GM20431 (cell line): ENCODE measurements around the gene PPM1D.
"Not testable (repeated sequence)": the region's sequence is repeated elsewhere in the genome, so short reads cannot be mapped to it uniquely, and the experiment has no call there.

ENCODE experiments used
- in situ Hi-C: fragments of 300-500 bp; cut with MseI, MboI; formaldehyde crosslinking; loops from one replicate; pipeline ENCODE4 v1.15.0; 2020; ENCODE audit warnings: low sequenced_read_pairs; ENCODE audit not compliant: unreplicated experiment

Gene PPM1D

DNA sequence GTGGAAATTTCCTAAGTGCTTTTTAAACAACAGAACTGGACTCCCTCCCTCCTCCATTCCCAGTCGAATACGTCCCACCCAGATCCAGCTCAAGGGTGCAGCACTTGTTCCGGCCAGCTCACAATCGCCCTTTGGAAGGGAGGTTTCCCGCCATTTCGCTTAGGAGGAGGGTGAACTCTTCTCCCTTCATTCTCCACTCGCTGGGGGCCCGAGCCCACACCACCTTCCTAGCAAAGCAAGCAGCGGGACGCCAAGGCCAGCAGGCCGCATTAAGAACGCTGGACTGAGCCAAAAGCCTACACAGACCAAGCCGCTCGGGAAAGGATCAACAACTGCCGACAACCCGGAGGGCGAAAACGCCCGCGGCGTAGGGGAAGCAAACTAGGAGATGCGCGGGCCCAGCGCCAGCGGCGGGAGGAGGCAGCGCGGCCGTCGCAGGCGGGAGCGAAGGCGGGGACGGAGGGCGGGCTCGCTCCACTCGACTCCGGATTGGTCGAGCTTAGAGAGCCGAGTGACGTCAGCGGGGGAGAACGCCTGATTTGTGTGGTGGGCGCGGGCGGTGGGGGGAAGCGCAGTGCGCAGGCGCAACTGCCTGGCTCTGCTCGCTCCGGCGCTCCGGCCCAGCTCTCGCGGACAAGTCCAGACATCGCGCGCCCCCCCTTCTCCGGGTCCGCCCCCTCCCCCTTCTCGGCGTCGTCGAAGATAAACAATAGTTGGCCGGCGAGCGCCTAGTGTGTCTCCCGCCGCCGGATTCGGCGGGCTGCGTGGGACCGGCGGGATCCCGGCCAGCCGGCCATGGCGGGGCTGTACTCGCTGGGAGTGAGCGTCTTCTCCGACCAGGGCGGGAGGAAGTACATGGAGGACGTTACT, at the start of gene PPM1D:
PPM1D (plus strand) TSS at position 574 of the 870 bp plus-strand sequence; CDS start at position 796, 222 bp downstream.
- in situ Hi-C loops, result no loop called here

DNA sequence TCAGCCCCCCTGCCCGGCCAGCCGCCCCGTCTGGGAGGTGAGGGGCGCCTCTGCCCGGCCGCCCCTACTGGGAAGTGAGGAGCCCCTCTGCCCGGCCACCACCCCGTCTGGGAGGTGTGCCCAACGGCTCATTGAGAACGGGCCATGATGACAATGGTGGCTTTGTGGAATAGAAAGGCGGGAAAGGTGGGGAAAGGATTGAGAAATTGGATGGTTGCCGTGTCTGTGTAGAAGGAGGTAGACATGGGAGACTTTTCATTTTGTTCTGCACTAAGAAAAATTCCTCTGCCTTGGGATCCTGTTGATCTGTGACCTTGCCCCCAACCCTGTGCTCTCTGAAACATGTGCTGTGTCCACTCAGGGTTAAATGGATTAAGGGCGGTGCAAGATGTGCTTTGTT, 47.7 kb upstream of the PPM1D start:
- in situ Hi-C loops, result not testable (repeated sequence)

DNA sequence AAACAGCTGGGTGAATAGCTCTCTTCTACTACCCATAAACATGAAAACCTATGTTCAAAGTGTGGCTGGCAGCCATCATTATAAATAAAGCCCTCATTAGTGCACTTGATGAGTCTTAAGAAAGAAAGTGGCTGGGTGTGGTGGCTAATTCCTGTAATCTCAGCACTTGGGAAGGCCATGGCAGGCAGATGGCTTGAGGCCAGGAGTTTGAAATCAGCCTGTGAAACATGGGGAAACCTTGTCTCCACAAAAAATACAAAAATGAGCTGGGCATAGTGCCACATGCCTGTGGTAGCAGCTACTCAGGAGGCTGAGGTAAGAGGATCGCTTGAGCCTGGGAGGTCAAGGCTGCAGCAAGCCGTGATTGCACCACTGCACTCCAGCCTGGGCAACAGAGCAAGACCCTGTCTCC, 45.6 kb upstream of the PPM1D start:
- in situ Hi-C loops, result no loop called here

DNA sequence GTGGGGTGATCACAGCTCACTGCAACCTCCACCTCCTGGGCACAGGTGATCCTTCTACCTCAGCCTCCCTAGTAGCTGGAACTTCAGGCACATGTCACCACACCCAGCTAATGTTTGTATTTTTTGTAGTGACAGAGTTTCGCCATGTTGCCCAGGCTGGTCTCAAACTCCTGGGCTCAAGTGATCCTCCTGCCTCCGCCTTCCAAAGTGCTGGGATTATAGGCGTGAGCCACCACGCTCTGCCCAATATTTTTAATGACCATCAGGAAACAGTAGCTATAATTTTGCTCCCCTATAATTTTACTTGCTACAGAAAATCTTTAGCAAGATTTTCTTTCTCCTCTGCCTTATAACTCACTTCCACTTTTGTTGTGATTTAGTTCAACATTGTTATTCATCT, 44.2 kb upstream of the PPM1D start:
- in situ Hi-C loops, result no loop called here

DNA sequence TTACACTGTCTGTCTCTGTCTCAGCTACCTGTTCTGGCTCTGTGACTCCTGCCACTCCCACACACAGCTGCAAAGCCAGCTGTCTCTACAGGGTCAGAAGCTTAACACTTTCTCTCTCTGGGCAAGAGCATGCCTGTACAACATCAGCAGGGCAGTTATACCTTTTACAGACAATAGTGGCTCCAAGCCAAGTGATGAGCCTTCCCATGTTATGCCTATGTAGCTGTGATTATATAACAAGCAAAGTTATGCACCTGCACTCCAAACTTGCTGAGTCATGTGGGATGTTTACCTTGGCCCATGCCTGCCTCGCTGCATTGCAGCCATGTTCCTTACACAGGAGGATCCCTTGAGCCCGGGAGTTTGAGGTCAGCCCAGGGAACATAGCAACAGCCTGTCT, 42.2 kb upstream of the PPM1D start:
- in situ Hi-C loops, result no loop called here

DNA sequence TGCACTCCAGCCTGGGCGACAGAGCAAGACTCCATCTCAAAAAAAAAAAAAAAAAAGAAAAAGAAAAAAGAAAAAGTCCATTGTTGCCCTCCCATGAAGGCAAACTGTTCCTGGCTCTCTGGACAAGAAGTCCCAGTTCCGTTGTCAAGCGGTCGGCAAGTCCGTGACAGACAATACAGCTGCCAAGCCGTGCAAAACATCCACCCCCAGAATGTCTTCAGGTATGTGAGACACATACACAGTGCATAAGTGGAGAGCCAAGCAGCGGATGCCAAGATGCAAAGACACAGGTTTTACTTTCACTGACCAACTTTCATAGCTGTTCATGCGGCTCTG, 40.4 kb upstream of the PPM1D start:
- in situ Hi-C loops, result no loop called here

DNA sequence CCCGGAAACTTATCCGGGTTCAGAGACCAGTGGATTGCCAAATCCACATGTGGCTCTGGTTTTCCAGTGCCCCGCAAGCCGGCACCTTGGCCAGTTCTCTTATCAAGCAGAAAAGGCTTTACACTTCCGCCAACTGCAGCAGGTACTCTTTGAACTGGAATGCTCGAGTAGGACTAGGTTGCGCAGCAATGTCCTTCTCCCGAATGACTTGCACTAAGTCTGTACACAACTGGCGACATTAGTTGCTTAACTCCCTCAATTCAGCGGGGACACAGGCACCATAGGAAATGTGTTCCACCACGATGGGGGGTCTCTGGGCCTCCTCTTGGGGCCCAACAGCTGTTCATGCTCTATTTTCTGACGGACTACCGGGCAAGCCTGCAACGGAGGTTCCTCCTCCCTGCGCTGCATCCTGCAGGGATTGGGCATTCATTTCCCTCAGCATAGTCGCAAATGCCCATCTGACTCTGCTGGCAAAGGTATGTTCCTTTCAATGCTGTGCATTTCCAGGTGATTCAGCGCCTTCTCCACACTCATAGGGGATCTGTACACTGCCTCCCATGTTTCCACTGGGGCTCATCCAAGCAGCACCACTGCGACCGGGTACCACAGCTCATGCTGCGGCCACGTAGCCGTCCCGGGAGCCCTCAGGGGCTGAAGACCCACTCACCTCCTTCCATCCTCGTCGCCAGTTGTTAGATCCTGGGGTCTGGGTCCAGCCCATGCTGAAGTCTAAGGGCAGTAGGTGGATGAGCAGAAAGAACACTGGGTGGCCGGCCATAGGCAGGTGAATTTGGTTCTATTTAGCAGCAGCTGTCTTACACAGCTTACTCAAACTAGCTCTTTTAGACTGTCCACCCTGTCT, 39.8 kb upstream of the PPM1D start:
- in situ Hi-C loops, result no loop called here

DNA sequence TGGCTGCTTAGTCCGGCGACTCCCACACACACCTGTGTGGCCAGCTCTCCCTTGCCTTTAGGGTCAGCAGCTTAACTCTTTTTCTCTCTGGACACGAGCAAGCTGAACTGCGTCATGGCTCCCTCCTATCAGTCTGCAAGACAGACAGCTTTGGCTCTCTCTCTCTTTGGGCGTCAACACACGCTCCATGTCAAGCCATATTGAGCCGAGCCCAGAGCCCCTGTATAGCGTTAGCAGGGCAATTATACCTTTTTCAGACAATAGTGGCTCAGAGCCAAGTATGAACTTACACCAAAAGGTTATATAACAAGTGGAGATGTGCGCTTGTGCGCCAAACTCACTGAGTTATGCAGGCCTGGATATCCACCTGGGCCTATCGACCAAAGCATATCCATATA, 39.1 kb upstream of the PPM1D start:
- in situ Hi-C loops, result no loop called here

DNA sequence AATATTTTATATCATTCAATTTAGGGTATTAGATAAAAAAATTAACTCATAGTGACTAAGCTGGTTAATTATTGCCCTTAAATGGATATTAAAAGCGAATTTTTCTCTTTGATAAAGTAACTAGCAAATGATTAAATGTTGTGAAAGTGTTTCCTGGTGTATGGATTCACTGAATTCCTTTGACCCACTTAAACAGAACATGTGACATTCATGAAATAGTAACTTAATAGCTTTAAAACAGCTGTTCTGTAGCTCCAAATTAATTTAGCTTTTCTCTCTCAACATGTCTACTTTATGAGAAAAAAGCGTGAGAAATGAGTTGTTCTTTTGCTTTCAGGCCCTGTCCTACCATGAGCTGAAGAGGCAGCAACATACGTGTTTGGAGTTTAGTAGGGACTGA, 37.6 kb upstream of the PPM1D start:
- in situ Hi-C loops, result no loop called here

DNA sequence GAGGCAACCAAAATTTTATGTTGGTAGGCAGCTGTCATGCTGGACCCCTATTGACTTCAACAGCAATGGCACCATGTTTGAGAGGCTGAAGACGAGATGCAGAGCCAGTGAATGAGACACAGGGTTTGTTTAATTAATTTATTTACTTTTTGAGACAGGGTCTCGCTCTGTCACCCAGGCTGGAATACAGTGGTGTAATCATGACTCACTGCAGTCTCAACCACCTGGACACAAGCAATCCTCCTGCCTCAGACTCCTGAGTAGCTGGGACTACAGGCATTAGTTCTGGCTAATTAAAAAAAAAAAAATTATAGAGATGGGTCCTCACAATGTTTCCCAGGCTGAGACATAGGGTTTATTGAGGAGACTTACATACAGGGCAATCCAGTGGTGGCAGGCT, 36.2 kb upstream of the PPM1D start:
- in situ Hi-C loops, result no loop called here

DNA sequence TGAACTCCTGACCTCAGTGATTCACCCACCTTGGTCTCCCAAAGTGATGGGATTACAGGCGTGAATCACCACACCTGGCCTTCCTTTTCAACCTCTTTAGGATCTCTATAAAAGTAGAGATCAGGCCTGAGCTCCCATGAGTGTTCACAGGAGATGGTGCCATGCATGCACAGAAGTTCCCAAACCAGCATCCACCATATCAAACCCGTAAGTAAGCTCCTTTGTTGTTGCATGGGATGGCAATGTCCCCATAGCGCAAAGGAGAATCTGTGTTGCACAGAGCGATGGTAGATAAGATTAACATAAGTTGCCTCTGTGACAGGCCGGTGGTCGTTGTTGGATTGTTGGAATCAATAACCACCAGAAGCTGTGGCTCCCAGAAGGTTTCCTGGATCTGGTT, 34.8 kb upstream of the PPM1D start:
- in situ Hi-C loops, result no loop called here

DNA sequence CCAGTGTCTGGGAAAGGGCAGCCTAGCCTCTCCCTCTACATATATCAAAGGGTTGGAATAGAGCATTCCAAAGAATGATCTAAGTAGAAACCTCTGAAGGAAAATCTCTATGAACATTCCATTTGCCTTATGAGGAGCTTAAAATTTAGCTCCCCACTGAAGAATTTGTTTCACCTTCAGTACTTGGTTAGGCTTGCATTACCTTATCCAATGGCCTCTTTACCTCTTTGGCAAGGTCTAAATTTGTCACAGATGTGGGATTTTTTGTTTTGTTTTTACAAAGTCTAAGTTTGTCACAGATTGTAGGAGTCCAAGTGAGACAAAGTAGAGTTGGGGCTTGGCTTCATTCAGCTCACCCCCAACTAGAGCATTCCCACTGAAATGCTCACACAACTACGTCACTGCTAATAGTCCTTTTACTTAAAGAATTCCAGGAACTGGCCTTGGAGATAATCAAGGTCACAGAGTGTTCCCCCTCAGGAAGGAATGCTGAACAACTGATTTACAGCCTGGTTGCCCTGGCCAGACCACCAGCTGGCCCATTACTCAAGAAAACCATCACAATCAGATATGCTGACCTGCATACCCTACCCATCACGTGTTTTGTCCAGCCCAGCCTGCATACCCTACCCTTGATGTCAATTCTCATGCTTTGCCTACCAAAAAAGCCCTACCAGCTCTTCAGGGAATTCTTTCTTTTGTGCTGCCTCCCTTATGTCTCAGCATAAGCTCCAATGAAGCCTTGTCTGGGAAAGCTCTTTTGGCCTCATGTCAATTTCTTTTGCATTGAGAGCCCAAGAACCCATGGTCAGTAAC, 26.5 kb upstream of the PPM1D start:
- in situ Hi-C loops, result no loop called here

DNA sequence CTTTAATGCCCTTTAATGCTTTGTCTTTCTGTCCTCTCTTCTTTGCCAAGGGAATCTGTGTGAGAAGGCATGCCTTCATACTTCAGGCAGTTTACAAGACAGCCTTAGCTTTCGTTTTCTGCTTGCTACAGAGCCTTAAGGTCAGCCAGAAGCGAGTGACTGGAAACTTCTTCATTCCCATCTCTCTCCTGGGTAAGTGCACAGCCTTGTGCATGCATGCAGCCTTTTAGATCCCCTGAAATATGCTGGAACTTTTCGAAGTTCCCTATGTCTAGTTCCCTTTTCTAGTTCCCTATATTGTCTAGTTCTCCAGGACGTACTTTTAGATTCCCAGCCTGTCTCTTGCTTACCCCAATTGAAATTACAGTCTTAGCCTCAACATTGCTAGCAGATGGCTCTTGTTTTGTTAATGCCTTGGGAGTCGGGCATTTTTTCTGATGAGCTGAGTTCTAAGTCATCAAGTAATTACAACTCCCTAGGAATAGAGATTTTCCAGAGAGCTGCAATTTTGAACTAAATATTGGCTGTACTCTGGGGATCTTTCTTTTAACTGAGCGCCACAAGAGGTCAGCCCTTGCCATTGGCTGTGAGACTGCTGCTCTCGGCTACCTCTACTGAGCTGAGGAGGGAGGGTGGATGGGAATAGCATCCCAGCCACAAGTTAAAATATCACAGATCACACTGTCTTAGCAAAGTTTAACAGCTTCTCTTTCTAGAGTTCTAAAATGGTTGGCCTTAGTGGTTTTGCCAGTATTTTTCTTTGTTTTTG, 22.7 kb upstream of the PPM1D start:
- in situ Hi-C loops, result no loop called here

DNA sequence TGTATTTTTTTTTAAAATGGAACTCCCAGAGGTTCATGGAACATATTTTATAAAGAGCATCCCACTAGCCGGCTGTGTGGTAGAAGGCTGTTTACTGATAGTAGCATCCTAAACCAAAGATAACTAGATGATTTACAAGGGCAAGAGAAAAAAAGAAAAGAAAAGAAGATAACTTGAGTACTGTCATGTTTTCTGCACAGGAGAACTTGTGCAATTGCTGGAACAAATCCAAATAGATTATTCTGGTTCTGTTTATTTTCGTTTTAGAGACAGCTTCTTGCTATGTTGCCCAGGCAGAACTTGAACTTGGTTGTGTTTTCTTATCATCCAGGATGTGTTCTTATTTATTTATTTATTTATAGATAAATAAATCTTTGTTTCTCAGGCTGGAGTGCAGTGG, 20.9 kb upstream of the PPM1D start:
- in situ Hi-C loops, result no loop called here

DNA sequence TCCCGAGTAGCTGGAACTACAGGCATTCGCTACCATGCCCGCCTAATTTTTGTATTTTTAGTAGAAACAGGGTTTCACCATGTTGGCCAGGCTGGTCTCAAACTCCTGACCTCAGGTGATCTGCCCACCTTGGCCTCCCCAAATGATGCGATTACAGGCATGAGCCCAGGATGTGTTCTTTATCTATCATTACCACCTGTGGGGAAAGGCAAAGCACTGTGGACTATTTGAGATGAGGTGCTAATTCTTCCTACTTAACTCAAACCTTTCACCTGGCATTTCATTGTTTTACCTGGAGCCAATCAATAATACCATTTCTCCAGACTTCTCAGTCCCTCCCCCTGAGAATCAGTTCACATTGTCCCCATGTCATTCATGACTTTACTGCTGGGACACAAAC, 20.4 kb upstream of the PPM1D start:
- in situ Hi-C loops, result no loop called here

DNA sequence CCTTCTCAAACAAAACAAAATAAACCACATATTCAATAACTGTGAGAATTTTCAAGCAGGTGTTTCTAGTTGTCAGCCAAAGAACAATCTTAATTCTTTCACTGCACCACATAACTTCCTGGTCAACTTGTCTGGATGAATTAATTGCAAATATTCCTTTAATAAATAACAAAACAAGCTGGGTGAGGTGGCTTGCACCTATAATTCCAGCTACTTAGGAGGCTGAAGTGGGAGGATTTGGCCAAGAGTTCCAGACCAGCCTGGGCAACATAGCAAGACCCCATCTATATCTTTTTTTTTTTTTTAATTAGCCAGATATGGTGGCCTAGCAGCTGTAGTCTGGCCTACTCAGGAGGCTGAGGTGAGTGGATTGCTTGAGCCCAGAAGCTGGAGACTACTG, 17.0 kb upstream of the PPM1D start:
- in situ Hi-C loops, result no loop called here

DNA sequence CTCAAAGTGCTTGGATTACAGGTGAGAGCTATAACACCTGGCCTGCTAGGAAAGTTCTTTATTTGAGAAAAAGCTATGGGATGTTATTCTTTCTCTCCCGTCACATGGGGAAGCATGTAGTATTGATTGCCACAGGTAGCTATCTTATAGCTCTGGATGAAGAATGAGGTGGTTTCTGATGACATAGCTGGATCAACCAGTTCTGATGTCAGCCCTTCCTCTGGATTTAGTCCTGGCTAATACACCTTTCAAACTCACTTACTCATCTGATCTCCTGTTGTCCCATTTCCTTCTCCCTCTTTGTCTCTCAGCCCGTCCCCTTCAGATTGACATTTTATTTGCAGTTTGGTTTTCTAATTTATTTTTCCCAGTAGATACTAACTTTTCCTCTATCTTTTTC, 14.1 kb upstream of the PPM1D start:
- in situ Hi-C loops, result no loop called here

DNA sequence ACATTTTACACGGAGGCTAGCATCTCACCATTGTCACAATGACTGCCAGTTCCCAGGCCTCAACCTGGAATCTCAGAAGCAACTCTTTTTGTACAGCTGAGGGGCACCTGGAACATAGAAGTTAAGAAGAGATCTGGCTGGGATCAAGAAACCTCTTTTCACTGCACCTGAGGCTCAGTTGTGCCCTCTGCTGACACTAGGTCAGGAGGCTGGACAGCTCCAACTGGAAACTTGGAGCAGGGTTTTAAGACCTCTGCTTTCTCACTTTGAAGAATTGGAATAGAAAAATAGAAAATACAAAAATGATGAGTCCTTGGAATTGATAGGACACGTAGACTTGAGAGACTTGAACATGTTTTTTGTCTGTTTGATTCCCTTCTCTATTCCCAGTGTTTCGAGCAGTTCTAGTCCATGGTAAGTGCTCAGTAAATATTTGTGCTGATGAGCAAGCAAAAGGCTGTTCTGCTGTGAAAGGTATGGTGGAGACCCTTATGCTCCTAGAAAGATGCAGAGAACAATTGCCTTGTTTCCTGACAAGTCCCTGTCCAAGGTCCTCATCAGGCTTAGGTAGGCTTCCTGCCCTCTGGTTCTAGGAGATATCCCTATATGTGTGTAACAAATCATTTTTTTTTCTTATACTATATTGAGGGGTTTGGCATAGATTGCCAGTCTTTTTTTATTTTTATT, 13.6 kb upstream of the PPM1D start:
- in situ Hi-C loops, result no loop called here

DNA sequence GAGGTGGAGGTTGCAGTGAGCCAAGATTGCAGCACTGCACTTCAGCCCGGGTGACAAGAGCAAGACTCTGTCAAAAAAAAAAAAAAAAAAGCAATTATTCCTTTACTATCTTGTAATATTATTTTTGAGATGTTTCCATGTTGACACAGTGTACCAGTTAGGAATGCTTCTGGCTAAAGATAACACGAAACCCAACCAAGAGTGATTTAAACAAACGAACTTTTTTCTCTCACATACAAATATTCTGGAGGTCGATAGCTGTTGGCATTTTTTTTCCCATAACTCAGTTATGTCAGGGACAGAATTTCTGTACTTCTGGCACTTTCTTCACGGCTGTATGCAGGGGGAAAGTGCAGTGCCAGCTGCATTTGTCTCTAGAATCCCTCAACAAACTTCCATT, 9.9 kb upstream of the PPM1D start:
- in situ Hi-C loops, result no loop called here
